Gastrocnemius medialis (tissue), 4 donors: ENCODE results near the gene STK4.

ENCODE experiments used
- POLR2A ChIP-seq, 2 donors: fragments of 450-650 bp; IDR thresholded peaks; one replicate each; pipeline ENCODE4 v1.6.1; 2017; ENCODE audit warnings: antibody characterized with exemption in 2 of 2, mild to moderate bottlenecking in 2 of 2, moderate library complexity in 2 of 2
- TF ChIP-seq, protein P1 (sequence below), 5 experiments: fragments of 450-650 bp in 3 of 5; fragments of 200-600 bp in 2 of 5; sonication (generic) in 2 of 5; IDR thresholded peaks in 4 of 5; conservative IDR thresholded peaks in 1 of 5; 1 replicate in 4 of 5; 2 replicates in 1 of 5; pipeline ENCODE4 v1.5.1; 2016 to 2019; ENCODE audit warnings: antibody characterized with exemption in 5 of 5, mild to moderate bottlenecking in 3 of 5, moderate library complexity in 3 of 5

DNA sequence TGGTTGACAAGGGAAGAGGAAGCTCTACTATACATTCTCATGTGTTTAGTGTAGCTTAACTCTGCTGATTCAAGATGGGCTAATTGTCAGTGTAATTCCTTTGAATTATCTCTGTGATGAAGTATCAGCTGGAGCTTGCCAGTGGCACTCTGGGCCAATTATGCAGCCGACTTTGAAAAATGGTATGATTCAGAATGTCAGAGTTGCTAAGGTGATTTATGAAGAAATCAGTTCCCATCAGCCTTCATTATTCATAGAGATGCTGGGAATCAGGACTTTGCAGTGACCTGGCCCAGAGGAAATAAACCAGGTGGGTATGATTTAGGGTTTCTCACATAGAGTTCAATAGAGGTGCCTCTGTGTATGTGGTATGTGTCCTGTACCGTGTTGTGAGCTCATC, 101.2 kb downstream of the STK4 start:
- TF ChIP-seq POLR2A (IDR thresholded peaks at IDR 0.05) = no peak
- TF ChIP-seq, protein P1, sequence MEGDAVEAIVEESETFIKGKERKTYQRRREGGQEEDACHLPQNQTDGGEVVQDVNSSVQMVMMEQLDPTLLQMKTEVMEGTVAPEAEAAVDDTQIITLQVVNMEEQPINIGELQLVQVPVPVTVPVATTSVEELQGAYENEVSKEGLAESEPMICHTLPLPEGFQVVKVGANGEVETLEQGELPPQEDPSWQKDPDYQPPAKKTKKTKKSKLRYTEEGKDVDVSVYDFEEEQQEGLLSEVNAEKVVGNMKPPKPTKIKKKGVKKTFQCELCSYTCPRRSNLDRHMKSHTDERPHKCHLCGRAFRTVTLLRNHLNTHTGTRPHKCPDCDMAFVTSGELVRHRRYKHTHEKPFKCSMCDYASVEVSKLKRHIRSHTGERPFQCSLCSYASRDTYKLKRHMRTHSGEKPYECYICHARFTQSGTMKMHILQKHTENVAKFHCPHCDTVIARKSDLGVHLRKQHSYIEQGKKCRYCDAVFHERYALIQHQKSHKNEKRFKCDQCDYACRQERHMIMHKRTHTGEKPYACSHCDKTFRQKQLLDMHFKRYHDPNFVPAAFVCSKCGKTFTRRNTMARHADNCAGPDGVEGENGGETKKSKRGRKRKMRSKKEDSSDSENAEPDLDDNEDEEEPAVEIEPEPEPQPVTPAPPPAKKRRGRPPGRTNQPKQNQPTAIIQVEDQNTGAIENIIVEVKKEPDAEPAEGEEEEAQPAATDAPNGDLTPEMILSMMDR (IDR thresholded peaks at IDR 0.05 in 4 of 5, conservative IDR thresholded peaks at IDR 0.05 in 1 of 5) = no peak
